A673 (cell line): ENCODE data around the gene ARSG. TPM values are rescaled to one million over a fixed set of nuclear protein-coding genes. Genes with fewer than 3 reads are reported as not detected.
"Not testable (repeated sequence)": the region's sequence is repeated elsewhere in the genome, so short reads cannot be mapped to it uniquely, and the experiment has no call there.

ENCODE experiments used
- BruUV-seq: library from RNA; stranded (reverse); fragments of 400-500 nt; replicated peaks from 2 replicates; lab custom pipeline; 2021; lab: Mats Ljungman, UMichigan
- CTCF ChIA-PET: fragments of 300-600 bp; sonication (Branson Sonifier 250); formaldehyde crosslinking; loops from one replicate; lab custom pipeline; 2022; ENCODE audit warnings: antibody characterized with exemption; lab: Charles Lee
- POLR2A ChIA-PET: fragments of 300-600 bp; sonication (Branson Sonifier 250); formaldehyde crosslinking; loops from one replicate; lab custom pipeline; 2022; ENCODE audit warnings: antibody characterized with exemption; ENCODE audit not compliant: low non-redundant PET; lab: Charles Lee
- DNase-seq: peaks from one replicate; pipeline ENCODE4 v3.0.0-alpha.2; 2015; ENCODE audit warnings: low spot score
- H3K27ac ChIP-seq: fragments of 200-600 bp; sonication (generic); 2 replicates; pipeline ENCODE4 v1.5.1; 2016; ENCODE audit warnings: mixed run types, low read depth, mild to moderate bottlenecking, mixed read lengths, antibody characterized with exemption, low read length; ENCODE audit not compliant: poor library complexity, severe bottlenecking
- H3K27me3 ChIP-seq: fragments of 200-600 bp; sonication (generic); replicated peaks from 2 replicates; pipeline ENCODE4 v1.6.1; 2017; ENCODE audit warnings: mixed run types, low read depth, mild to moderate bottlenecking, mixed read lengths, antibody characterized with exemption, low read length; ENCODE audit not compliant: insufficient read depth, poor library complexity
- H3K36me3 ChIP-seq: fragments of 200-600 bp; sonication (generic); 2 replicates; pipeline ENCODE4 v1.6.1; 2016; ENCODE audit warnings: mixed run types, mild to moderate bottlenecking, mixed read lengths, antibody characterized with exemption, low read length; ENCODE audit not compliant: insufficient read depth, poor library complexity, severe bottlenecking
- H3K4me1 ChIP-seq: fragments of 200-600 bp; sonication (generic); 2 replicates; pipeline ENCODE4 v1.6.1; 2017; ENCODE audit warnings: mixed run types, mild to moderate bottlenecking, mixed read lengths, antibody characterized with exemption, low read length; ENCODE audit not compliant: insufficient read depth, poor library complexity, severe bottlenecking
- H3K4me3 ChIP-seq: fragments of 200-600 bp; sonication (generic); 2 replicates; pipeline ENCODE4 v1.5.1; 2016; ENCODE audit warnings: low read depth, mixed run types, mild to moderate bottlenecking, mixed read lengths, low read length; ENCODE audit not compliant: poor library complexity, severe bottlenecking
- H3K9me3 ChIP-seq: fragments of 200-600 bp; sonication (generic); 2 replicates; pipeline ENCODE4 v1.6.1; 2016; ENCODE audit warnings: mixed run types, low read depth, mild to moderate bottlenecking, mixed read lengths, antibody characterized with exemption, low read length; ENCODE audit not compliant: poor library complexity, severe bottlenecking
- CTCF ChIP-seq: fragments of 300-800, 200-600 bp; sonication (generic); conservative IDR thresholded peaks from 2 replicates; pipeline ENCODE4 v1.5.1; 2017; ENCODE audit warnings: low read depth, mild to moderate bottlenecking, antibody characterized with exemption, low read length, moderate library complexity, mixed read lengths
- EZH2 ChIP-seq: fragments of 200-600 bp; sonication (generic); IDR thresholded peaks from 2 replicates; pipeline ENCODE4 v1.6.1; 2017; ENCODE audit warnings: borderline replicate concordance, low read depth, mild to moderate bottlenecking, mixed read lengths, antibody characterized with exemption, low read length; ENCODE audit not compliant: poor library complexity, severe bottlenecking
- intact Hi-C: fragments of 100-400 bp; cut with micrococcal nuclease; formaldehyde crosslinking; loops from one replicate; pipeline ENCODE4 v1.10.0; 2022; ENCODE audit not compliant: unreplicated experiment
- total RNA-seq: library from RNA; stranded (reverse); gene quantifications from 2 replicates; pipeline ENCODE4 v1.2.3, GENCODE V29; 2021

Gene ARSG
- total RNA-seq, 1 experiment from 2014 or later = 1.0 TPM

DNA sequence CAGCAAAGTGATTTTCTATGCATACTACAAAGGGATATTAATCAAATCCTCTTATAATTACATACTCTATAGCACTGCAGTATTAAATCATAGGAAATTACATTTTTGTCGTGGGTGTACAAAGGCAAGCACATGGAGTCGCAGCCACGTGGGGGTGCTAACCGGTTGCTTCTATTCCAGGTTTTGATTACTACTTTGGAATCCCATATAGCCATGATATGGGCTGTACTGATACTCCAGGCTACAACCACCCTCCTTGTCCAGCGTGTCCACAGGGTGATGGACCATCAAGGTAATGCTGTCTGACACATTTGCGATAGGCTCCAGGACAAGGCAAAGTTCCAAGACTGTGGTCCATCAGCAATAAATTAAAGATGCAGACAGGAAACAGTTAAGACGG, 60.1 kb downstream of the ARSG start:
- Histone ChIP-seq H3K27ac (no peak overlapping the region), H3K4me1 (peaks cover 9% of the 10 kb centered on the region), H3K4me3 (no peak overlapping the region), H3K9me3 (no peaks in the 10 kb centered on the region), H3K36me3 (no peaks in the 10 kb centered on the region), H3K27me3 (no peaks in the 10 kb centered on the region)
- ChIA-PET CTCF (no interaction called here), POLR2A (no interaction called here)
- DNase-seq = peak; percentile 58
- intact Hi-C loops = loop anchor here (5.0 kb wide), 1 partner anchor 86 kb away; no protein-coding TSS in a partner anchor
- BruUV-seq = no TSS peak
- TF ChIP-seq EZH2 (no peak), CTCF (peak; percentile 64)

DNA sequence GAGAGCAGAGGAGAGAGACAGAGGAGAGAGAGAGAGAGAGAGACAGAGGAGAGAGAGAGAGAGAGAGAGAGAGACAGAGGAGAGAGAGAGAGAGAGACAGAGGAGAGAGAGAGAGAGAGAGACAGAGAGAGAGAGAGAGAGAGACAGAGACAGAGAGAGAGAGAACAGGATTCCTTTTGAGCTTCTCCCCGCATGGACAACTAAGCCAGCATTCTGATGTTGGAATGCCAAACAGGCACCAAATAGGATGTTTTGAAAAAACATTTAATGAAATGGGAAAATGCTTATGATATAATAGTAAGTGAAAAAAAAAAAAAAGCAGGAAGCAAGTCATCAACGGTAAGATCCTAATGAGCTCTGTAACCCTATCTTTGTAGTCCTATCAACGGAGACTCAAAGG, 60.7 kb downstream of the ARSG start:
- Histone ChIP-seq H3K36me3 (no peaks in the 10 kb centered on the region), H3K4me3 (no peak overlapping the region), H3K27ac (no peak overlapping the region), H3K9me3 (no peaks in the 10 kb centered on the region), H3K27me3 (no peaks in the 10 kb centered on the region), H3K4me1 (peaks cover 6% of the 10 kb centered on the region)
- no peak for DNase-seq
- ChIA-PET POLR2A (interaction anchor here (0.7 kb wide), 1 partner anchor 54 kb away, joined by 11 read pairs; no protein-coding TSS in a partner anchor), CTCF (interaction anchor here (0.6 to 0.8 kb wide), 2 partner anchors 61 to 80 kb away, joined by 3 to 6 read pairs; partner anchors contain the start of genes ARSG and SLC16A6)
- no TSS peak for BruUV-seq
- no peak for TF ChIP-seq CTCF
- no peak for TF ChIP-seq EZH2
- intact Hi-C loops = loop anchor here (5.0 kb wide), 1 partner anchor 85 kb away; no protein-coding TSS in a partner anchor

GRCh38 chr17:68352671-68353070, 61.4 kb downstream of the ARSG start:
- DNase-seq, H3K27me3 ChIP-seq, BruUV-seq, H3K4me1 ChIP-seq, H3K27ac ChIP-seq, H3K4me3 ChIP-seq, H3K36me3 ChIP-seq, H3K9me3 ChIP-seq: not testable (repeated sequence)
- intact Hi-C loops = loop anchor here (5.0 kb wide), 1 partner anchor 85 kb away; no protein-coding TSS in a partner anchor
- CTCF ChIA-PET = interaction anchor here (0.6 to 0.8 kb wide), 3 partner anchors 61 to 79 kb away, joined by 3 to 6 read pairs (median 6); partner anchors contain the start of genes ARSG and SLC16A6
- POLR2A ChIA-PET = interaction anchor here (0.7 kb wide), 1 partner anchor 54 kb away, joined by 11 read pairs; no protein-coding TSS in a partner anchor
